Sigmoid colon (tissue), 4 donors: ENCODE results near the gene SMC6.

ENCODE experiments used
- POLR2AphosphoS5 ChIP-seq, 4 donors: sonication (generic); formaldehyde crosslinking; IDR thresholded peaks; one replicate each; pipeline ENCODE4 v1.6.1; 2017; ENCODE audit warnings: antibody characterized with exemption in 4 of 4
- TF ChIP-seq, protein P1 (sequence below), 4 experiments: fragments of 450-650 bp in 3 of 4; fragments of 200-600 bp in 1 of 4; IDR thresholded peaks; one replicate each; pipeline ENCODE4 v1.5.1; 2016 to 2019; ENCODE audit warnings: antibody characterized with exemption in 4 of 4, mild to moderate bottlenecking in 3 of 4, moderate library complexity in 2 of 4

GRCh38 chr2:17754773-17755425, 1.3 kb upstream of the SMC6 start:
- TF ChIP-seq, protein P1, sequence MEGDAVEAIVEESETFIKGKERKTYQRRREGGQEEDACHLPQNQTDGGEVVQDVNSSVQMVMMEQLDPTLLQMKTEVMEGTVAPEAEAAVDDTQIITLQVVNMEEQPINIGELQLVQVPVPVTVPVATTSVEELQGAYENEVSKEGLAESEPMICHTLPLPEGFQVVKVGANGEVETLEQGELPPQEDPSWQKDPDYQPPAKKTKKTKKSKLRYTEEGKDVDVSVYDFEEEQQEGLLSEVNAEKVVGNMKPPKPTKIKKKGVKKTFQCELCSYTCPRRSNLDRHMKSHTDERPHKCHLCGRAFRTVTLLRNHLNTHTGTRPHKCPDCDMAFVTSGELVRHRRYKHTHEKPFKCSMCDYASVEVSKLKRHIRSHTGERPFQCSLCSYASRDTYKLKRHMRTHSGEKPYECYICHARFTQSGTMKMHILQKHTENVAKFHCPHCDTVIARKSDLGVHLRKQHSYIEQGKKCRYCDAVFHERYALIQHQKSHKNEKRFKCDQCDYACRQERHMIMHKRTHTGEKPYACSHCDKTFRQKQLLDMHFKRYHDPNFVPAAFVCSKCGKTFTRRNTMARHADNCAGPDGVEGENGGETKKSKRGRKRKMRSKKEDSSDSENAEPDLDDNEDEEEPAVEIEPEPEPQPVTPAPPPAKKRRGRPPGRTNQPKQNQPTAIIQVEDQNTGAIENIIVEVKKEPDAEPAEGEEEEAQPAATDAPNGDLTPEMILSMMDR (IDR thresholded peaks at IDR 0.05): no peak
- TF ChIP-seq POLR2AphosphoS5 (IDR thresholded peaks at IDR 0.05): no peak
